Measurements from ENCODE around the gene SETBP1.

The SETBP1 gene

DNA sequence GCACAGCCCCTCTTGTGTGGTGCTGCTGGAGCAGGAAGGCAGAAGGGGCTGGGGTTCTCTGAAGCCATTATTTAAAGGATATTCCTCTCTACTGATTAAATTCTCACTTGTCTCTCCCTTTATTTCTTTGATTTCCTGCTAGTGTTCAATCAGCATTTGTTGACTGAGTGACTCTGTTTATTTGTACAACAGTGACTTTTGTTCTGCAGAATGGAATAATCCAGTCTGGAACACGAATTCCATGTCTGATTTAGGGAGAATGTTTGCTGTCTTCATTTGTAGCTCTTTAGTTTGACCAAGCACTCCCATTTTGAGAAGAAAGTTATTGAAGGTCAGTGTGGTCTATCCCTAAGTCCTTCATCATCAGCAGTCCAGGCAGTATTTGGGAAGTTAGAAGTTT is 141.2 kb downstream of the SETBP1 start:
- Histone ChIP-seq H2BK15ac (replicated peaks; ENCODE audit: low read depth) (no peak overlapping the region), H3K23ac (ENCODE audit: low read length) (no peak overlapping the region), H3K56ac (ENCODE audit: low read length) (no peak overlapping the region), H3K79me1 (ENCODE audit: low read length) (no peaks in the 10 kb centered on the region), H3K79me2 (ENCODE audit: control insufficient read depth, insufficient read depth, low read length) (no peaks in the 10 kb centered on the region), H2BK120ac (ENCODE audit: low read depth, low read length) (no peak overlapping the region), H4K5ac (ENCODE audit: low read length) (no peak overlapping the region), H3K18ac (ENCODE audit: low read length) (no peak overlapping the region), H3K27me3 (ENCODE audit: insufficient read depth, low read length, poor library complexity) (no peaks in the 10 kb centered on the region), H4K8ac (ENCODE audit: low read depth, low read length) (no peak overlapping the region), H3K4me1 (ENCODE audit: control insufficient read depth, low read depth, low read length) (peaks cover 7% of the 10 kb centered on the region), H3K4ac (ENCODE audit: low read depth, low read length) (no peak overlapping the region), H3K9ac (ENCODE audit: low read length) (no peak overlapping the region), H3K36me3 (ENCODE audit: control insufficient read depth, insufficient read depth, low read length) (no peaks in the 10 kb centered on the region), H3K27ac (ENCODE audit: low read depth, low read length) (no peak overlapping the region), H2AK5ac (ENCODE audit: low read length) (no peak overlapping the region), H2BK5ac (ENCODE audit: low read length) (no peak overlapping the region), H3K4me3 (ENCODE audit: low read length) (no peak overlapping the region), H3K4me2 (ENCODE audit: low read length) (no peak overlapping the region)
- DNase-seq: no peak
- WGBS (ENCODE audit: extremely low coverage, insufficient coverage, low lambda C conversion rate): no CpG with 5 or more reads among the region's 1 CpG

DNA sequence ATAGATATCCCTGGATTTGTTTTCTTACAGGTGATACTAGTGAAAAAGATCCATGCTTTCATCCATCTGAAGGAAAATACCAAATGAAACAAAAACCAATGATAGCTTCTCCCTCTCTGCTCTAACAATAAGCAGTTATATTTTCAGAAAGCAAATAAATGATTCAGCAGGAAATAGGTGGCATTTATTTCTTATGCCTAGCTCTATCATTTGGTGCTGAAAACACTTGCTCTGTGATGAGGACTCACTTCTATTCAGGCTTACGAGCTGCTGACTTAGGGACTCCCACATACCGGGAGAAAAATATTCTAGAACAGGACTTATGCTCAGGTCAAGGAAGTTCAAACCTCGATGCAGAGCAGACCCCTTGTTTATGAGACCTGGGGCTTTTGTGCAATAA is 142.6 kb downstream of the SETBP1 start:
- no peak for DNase-seq
- no CpG with 5 or more reads among the region's 3 CpGs for WGBS (ENCODE audit: extremely low coverage, insufficient coverage, low lambda C conversion rate)
- Histone ChIP-seq H3K79me2 (ENCODE audit: control insufficient read depth, insufficient read depth, low read length) (no peaks in the 10 kb centered on the region), H3K23ac (ENCODE audit: low read length) (no peak overlapping the region), H2BK120ac (ENCODE audit: low read depth, low read length) (no peak overlapping the region), H3K18ac (ENCODE audit: low read length) (no peak overlapping the region), H3K27me3 (ENCODE audit: insufficient read depth, low read length, poor library complexity) (no peaks in the 10 kb centered on the region), H3K4me3 (ENCODE audit: low read length) (no peak overlapping the region), H2BK5ac (ENCODE audit: low read length) (no peak overlapping the region), H4K8ac (ENCODE audit: low read depth, low read length) (no peak overlapping the region), H3K9ac (ENCODE audit: low read length) (no peak overlapping the region), H4K5ac (ENCODE audit: low read length) (no peak overlapping the region), H3K56ac (ENCODE audit: low read length) (no peak overlapping the region), H3K79me1 (ENCODE audit: low read length) (no peaks in the 10 kb centered on the region), H3K36me3 (ENCODE audit: control insufficient read depth, insufficient read depth, low read length) (no peaks in the 10 kb centered on the region), H3K4ac (ENCODE audit: low read depth, low read length) (no peak overlapping the region), H3K27ac (ENCODE audit: low read depth, low read length) (no peak overlapping the region), H2BK15ac (replicated peaks; ENCODE audit: low read depth) (no peak overlapping the region), H2AK5ac (ENCODE audit: low read length) (no peak overlapping the region), H3K4me2 (ENCODE audit: low read length) (no peak overlapping the region), H3K4me1 (ENCODE audit: control insufficient read depth, low read depth, low read length) (peaks cover 7% of the 10 kb centered on the region)

DNA sequence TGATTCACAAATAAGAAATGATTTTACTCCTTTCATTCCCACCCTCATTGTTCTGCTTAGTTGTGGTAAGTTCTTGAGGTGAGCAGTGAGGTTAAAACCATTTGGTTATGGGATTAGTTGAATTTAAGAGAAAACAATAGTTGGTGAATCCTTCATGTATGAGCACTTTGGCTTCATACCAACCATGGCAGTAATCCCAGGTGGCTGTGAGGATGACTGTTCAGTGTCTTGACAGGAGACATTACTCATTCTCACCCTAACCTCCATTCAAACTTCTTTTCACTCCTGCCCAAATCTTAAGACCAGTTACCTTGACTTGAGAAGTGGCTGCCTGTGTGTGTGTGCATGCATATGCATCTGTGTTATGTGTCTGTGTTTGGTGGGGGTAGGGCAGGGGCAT is 143.1 kb downstream of the SETBP1 start:
- H3K79me2 ChIP-seq (ENCODE audit: control insufficient read depth, insufficient read depth, low read length): no peaks in the 10 kb centered on the region
- no peak overlapping the region for H3K4me2 ChIP-seq (ENCODE audit: low read length)
- H3K56ac ChIP-seq (ENCODE audit: low read length): no peak overlapping the region
- H3K27ac ChIP-seq (ENCODE audit: low read depth, low read length): no peak overlapping the region
- no peaks in the 10 kb centered on the region for H3K36me3 ChIP-seq (ENCODE audit: control insufficient read depth, insufficient read depth, low read length)
- no peaks in the 10 kb centered on the region for H3K27me3 ChIP-seq (ENCODE audit: insufficient read depth, low read length, poor library complexity)
- no peaks in the 10 kb centered on the region for H3K79me1 ChIP-seq (ENCODE audit: low read length)
- no peak overlapping the region for H2BK15ac ChIP-seq (replicated peaks; ENCODE audit: low read depth)
- H3K4ac ChIP-seq (ENCODE audit: low read depth, low read length): no peak overlapping the region
- no peak overlapping the region for H3K23ac ChIP-seq (ENCODE audit: low read length)
- DNase-seq: no peak
- H3K9ac ChIP-seq (ENCODE audit: low read length): no peak overlapping the region
- H2AK5ac ChIP-seq (ENCODE audit: low read length): no peak overlapping the region
- H3K18ac ChIP-seq (ENCODE audit: low read length): no peak overlapping the region
- no peak overlapping the region for H4K8ac ChIP-seq (ENCODE audit: low read depth, low read length)
- H3K4me3 ChIP-seq (ENCODE audit: low read length): no peak overlapping the region
- no peak overlapping the region for H2BK5ac ChIP-seq (ENCODE audit: low read length)
- H2BK120ac ChIP-seq (ENCODE audit: low read depth, low read length): no peak overlapping the region
- peaks cover 7% of the 10 kb centered on the region for H3K4me1 ChIP-seq (ENCODE audit: control insufficient read depth, low read depth, low read length)
- no peak overlapping the region for H4K5ac ChIP-seq (ENCODE audit: low read length)

DNA sequence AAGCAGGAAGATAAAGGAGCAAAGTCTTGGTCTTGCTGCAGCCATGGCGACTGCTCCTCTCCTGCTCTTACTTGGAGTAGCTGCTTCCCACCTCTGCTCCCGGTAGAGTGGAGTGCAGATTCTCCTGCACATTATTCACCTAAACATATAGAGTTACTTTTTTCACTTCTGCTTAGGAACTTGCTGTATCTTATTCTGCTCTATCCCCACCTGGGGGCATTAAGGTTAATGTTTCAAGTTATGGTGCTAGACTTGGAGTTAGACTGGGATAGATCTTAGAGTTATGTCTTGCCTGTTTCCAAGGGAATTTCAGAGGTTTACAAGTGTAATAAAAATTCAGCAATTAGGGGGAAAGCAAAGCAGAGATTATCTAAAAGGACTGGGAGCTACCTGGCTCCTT is 144.2 kb downstream of the SETBP1 start:
- H3K79me1 ChIP-seq (ENCODE audit: low read length): no peaks in the 10 kb centered on the region
- no peak overlapping the region for H2BK15ac ChIP-seq (replicated peaks; ENCODE audit: low read depth)
- peaks cover 5% of the 10 kb centered on the region for H3K4me1 ChIP-seq (ENCODE audit: control insufficient read depth, low read depth, low read length)
- no peak overlapping the region for H3K4me2 ChIP-seq (ENCODE audit: low read length)
- H3K79me2 ChIP-seq (ENCODE audit: control insufficient read depth, insufficient read depth, low read length): no peaks in the 10 kb centered on the region
- H3K27me3 ChIP-seq (ENCODE audit: insufficient read depth, low read length, poor library complexity): no peaks in the 10 kb centered on the region
- H2BK120ac ChIP-seq (ENCODE audit: low read depth, low read length): no peak overlapping the region
- H3K4me3 ChIP-seq (ENCODE audit: low read length): no peak overlapping the region
- no peak overlapping the region for H4K8ac ChIP-seq (ENCODE audit: low read depth, low read length)
- no peak overlapping the region for H3K56ac ChIP-seq (ENCODE audit: low read length)
- H3K36me3 ChIP-seq (ENCODE audit: control insufficient read depth, insufficient read depth, low read length): no peaks in the 10 kb centered on the region
- H3K18ac ChIP-seq (ENCODE audit: low read length): peak overlapping the region; percentile 1
- H4K5ac ChIP-seq (ENCODE audit: low read length): no peak overlapping the region
- H3K9ac ChIP-seq (ENCODE audit: low read length): no peak overlapping the region
- no CpG with 5 or more reads among the region's 2 CpGs for WGBS (ENCODE audit: extremely low coverage, insufficient coverage, low lambda C conversion rate)
- no peak overlapping the region for H3K4ac ChIP-seq (ENCODE audit: low read depth, low read length)
- no peak overlapping the region for H3K23ac ChIP-seq (ENCODE audit: low read length)
- H3K27ac ChIP-seq (ENCODE audit: low read depth, low read length): no peak overlapping the region
- H2AK5ac ChIP-seq (ENCODE audit: low read length): no peak overlapping the region
- no peak for DNase-seq
- no peak overlapping the region for H2BK5ac ChIP-seq (ENCODE audit: low read length)

DNA sequence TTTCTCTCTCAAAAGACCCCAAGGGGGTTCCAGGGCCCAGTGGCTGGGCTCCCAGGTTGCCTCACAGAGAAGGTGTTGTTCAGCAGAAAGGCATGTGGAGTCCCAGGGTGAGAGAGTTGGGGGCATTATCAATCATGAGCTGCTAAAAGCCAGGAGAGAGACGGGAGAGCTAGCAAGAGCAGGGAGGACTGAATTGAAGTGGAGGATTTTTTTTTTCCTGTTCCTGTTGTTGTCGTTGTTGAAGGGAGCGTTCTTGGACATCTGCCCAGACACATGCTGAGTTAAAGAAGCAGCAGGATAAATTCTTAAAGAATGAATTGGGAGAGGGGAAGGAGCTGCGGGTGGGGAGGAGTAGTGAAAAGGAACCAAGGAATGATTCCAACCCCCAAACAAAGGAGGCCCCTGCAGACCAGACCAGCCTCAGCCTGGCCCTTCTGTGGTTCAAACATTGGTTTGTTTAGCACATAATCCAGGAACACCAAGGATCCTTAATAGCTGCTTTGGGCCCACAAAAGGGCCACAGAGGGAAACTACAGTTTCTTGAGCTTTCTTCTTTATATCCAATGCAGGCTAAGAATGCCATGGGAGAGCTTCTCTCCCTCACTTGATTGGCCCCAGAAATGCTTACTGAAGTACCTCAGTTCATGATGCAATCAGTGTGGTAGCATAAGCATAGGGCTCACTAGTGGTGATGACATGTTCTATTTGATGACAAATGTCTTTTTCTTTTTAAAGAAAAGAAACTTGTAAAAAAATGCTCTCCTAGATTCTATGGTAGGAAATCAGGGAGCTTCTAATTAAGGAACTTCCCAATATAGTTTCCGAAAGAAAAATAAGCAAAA is 146.0 kb downstream of the SETBP1 start:
- no CpG with 5 or more reads among the region's 5 CpGs for WGBS (ENCODE audit: extremely low coverage, insufficient coverage, low lambda C conversion rate)
- peak; percentile 62 for DNase-seq
- no peaks in the 10 kb centered on the region for H3K79me2 ChIP-seq (ENCODE audit: control insufficient read depth, insufficient read depth, low read length)

DNA sequence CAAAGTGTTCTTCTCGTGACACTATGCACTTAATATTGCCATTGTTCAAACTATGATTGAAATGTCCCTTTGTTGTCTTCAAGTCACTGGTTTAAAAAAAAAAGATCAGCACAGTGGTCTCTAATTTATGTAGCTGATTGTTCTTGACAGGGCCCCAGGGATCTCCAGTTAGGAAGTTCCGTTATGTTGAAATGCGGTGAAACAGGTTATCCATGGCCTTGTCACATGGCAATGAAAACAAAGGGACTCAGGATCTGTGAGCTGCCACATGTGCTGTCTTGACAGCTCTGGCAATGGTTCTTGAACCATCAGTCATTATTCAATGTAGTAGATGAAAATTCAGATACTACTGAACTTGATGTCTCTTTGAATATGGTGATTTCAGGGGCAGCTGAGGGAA is 147.4 kb downstream of the SETBP1 start:
- WGBS (ENCODE audit: extremely low coverage, insufficient coverage, low lambda C conversion rate): no CpG with 5 or more reads among the region's 3 CpGs
- Histone ChIP-seq H2BK5ac (ENCODE audit: low read length) (no peak overlapping the region), H3K9ac (ENCODE audit: low read length) (no peak overlapping the region), H3K79me1 (ENCODE audit: low read length) (no peaks in the 10 kb centered on the region), H3K23ac (ENCODE audit: low read length) (no peak overlapping the region), H3K36me3 (ENCODE audit: control insufficient read depth, insufficient read depth, low read length) (no peaks in the 10 kb centered on the region), H3K4me2 (ENCODE audit: low read length) (no peak overlapping the region), H4K8ac (ENCODE audit: low read depth, low read length) (no peak overlapping the region), H2BK15ac (replicated peaks; ENCODE audit: low read depth) (no peak overlapping the region), H3K4me1 (ENCODE audit: control insufficient read depth, low read depth, low read length) (peaks cover 2% of the 10 kb centered on the region), H2BK120ac (ENCODE audit: low read depth, low read length) (no peak overlapping the region), H3K18ac (ENCODE audit: low read length) (no peak overlapping the region), H3K56ac (ENCODE audit: low read length) (no peak overlapping the region), H4K5ac (ENCODE audit: low read length) (no peak overlapping the region), H3K4me3 (ENCODE audit: low read length) (no peak overlapping the region), H3K4ac (ENCODE audit: low read depth, low read length) (no peak overlapping the region), H3K27me3 (ENCODE audit: insufficient read depth, low read length, poor library complexity) (no peaks in the 10 kb centered on the region), H3K79me2 (ENCODE audit: control insufficient read depth, insufficient read depth, low read length) (no peaks in the 10 kb centered on the region), H3K27ac (ENCODE audit: low read depth, low read length) (no peak overlapping the region), H2AK5ac (ENCODE audit: low read length) (no peak overlapping the region)
- peak; percentile 65 for DNase-seq

More for the DNA sequence above, 146.0 kb downstream of the SETBP1 start:
- Histone ChIP-seq H3K23ac (ENCODE audit: low read length) (no peak overlapping the region), H3K79me1 (ENCODE audit: low read length) (no peaks in the 10 kb centered on the region), H3K4ac (ENCODE audit: low read depth, low read length) (peak overlapping the region; percentile 71), H3K4me2 (ENCODE audit: low read length) (no peak overlapping the region), H3K4me3 (ENCODE audit: low read length) (no peak overlapping the region), H3K9ac (ENCODE audit: low read length) (no peak overlapping the region), H3K27ac (ENCODE audit: low read depth, low read length) (no peak overlapping the region), H3K36me3 (ENCODE audit: control insufficient read depth, insufficient read depth, low read length) (no peaks in the 10 kb centered on the region), H3K4me1 (ENCODE audit: control insufficient read depth, low read depth, low read length) (peaks cover 2% of the 10 kb centered on the region), H4K5ac (ENCODE audit: low read length) (no peak overlapping the region), H2AK5ac (ENCODE audit: low read length) (no peak overlapping the region), H3K18ac (ENCODE audit: low read length) (peak overlapping the region; percentile 4), H4K8ac (ENCODE audit: low read depth, low read length) (no peak overlapping the region), H2BK120ac (ENCODE audit: low read depth, low read length) (no peak overlapping the region), H2BK5ac (ENCODE audit: low read length) (no peak overlapping the region), H3K56ac (ENCODE audit: low read length) (no peak overlapping the region), H2BK15ac (replicated peaks; ENCODE audit: low read depth) (no peak overlapping the region), H3K27me3 (ENCODE audit: insufficient read depth, low read length, poor library complexity) (no peaks in the 10 kb centered on the region)

Data from mesendoderm (in vitro differentiated cells).